Measurements from ENCODE around the gene CSNK1D. TPM values are rescaled to one million over a fixed set of nuclear protein-coding genes. Genes with fewer than 3 reads are reported as not detected.

CSNK1D gene
- total and polyA plus RNA-seq, 10 of the 15 experiments (the other 5 are each of a cell fraction or from before 2014, with no cell fraction given): 5.7 to 105 (median 58.1) TPM

DNA sequence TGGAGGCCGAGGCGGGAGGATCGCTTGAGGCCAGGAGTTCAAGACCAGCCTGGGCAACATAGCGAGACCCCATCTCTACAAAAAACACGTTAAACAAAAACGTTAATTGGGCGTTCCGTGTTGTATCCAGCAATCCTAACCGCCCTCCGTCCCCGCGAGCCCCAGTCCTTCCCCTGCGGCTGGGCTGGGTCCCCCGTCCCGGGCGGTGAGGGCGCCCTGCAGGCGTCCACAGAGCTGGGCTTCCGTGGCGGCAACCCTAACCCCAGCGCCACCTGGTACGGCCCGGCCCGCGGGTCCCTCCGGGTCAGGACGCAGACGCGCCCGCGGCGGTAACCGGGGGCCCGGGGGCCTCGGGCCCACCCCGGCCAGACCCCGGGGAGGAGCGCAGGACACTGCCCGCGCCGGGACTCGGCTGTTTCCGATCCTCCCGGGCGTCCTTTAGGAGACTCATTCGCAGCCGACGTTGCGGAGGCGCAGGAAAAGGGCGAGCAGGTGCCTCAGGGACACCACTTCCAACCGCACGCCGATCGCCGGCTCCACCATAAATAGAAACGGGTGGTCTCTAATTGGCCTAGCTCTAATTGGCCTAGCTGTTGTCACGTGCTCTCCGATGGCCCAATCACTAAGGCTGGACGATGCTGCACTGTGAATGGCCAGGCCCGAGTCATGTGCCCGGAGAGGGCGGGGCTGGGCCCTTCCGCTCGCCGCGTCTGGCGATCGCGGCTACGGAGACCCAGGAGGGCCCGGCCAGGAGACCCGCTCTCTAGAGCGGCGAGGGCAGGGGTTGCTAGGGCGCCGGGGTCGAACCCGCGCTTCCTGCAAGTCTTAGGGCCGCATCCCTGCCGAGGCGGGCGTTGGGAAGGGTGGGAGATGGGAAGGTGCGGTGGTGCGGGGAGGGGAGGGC is 19.0 kb upstream of the CSNK1D start (continued):
- no peak for TF ChIP-seq ZBTB4 (CRISPR knock-in tag; IDR thresholded peaks at IDR 0.05)
- no peak for TF ChIP-seq PAX8 (IDR thresholded peaks at IDR 0.05)
- peak; percentile 52; the same call in 1 of the 2 replicates for TF ChIP-seq ZBED1 (IDR thresholded peaks at IDR 0.05; ENCODE audit: borderline replicate concordance)
- TF ChIP-seq MEF2A (IDR thresholded peaks at IDR 0.05; ENCODE audit: insufficient read depth, low read depth, low read length): peak; percentile 93
- TF ChIP-seq STAT1 (conservative IDR thresholded peaks at IDR 0.05): no peak
- TF ChIP-seq, protein P1, sequence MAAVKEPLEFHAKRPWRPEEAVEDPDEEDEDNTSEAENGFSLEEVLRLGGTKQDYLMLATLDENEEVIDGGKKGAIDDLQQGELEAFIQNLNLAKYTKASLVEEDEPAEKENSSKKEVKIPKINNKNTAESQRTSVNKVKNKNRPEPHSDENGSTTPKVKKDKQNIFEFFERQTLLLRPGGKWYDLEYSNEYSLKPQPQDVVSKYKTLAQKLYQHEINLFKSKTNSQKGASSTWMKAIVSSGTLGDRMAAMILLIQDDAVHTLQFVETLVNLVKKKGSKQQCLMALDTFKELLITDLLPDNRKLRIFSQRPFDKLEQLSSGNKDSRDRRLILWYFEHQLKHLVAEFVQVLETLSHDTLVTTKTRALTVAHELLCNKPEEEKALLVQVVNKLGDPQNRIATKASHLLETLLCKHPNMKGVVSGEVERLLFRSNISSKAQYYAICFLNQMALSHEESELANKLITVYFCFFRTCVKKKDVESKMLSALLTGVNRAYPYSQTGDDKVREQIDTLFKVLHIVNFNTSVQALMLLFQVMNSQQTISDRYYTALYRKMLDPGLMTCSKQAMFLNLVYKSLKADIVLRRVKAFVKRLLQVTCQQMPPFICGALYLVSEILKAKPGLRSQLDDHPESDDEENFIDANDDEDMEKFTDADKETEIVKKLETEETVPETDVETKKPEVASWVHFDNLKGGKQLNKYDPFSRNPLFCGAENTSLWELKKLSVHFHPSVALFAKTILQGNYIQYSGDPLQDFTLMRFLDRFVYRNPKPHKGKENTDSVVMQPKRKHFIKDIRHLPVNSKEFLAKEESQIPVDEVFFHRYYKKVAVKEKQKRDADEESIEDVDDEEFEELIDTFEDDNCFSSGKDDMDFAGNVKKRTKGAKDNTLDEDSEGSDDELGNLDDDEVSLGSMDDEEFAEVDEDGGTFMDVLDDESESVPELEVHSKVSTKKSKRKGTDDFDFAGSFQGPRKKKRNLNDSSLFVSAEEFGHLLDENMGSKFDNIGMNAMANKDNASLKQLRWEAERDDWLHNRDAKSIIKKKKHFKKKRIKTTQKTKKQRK (IDR thresholded peaks at IDR 0.05; ENCODE audit: low read depth, low read length): no peak
- TF ChIP-seq TBL1XR1 (IDR thresholded peaks at IDR 0.05; ENCODE audit: low read depth, low read length): no peak
- TF ChIP-seq, protein P2, sequence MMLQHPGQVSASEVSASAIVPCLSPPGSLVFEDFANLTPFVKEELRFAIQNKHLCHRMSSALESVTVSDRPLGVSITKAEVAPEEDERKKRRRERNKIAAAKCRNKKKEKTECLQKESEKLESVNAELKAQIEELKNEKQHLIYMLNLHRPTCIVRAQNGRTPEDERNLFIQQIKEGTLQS (IDR thresholded peaks at IDR 0.05; ENCODE audit: borderline replicate concordance, extremely low read depth, low read depth, low read length): peak; percentile 86; the same call in 1 of the 2 replicates
- no peak for TF ChIP-seq TARDBP (IDR thresholded peaks at IDR 0.05; ENCODE audit: borderline replicate concordance)
- no peak for TF ChIP-seq KDM1A (IDR thresholded peaks at IDR 0.05; ENCODE audit: borderline replicate concordance)
- peak; percentile 68 for TF ChIP-seq ZNF687 (IDR thresholded peaks at IDR 0.05)
- TF ChIP-seq PRDM15 (CRISPR knock-in tag; IDR thresholded peaks at IDR 0.05): no peak
- TF ChIP-seq STAT3 (IDR thresholded peaks at IDR 0.05; ENCODE audit: low read depth, low read length): no peak

Measured in GM12878 (cell line).